GM12865 (cell line): ENCODE data around the gene LIPF.

Source experiments
- DNase-seq: peaks from one replicate; pipeline ENCODE4 v3.0.0; 2010; ENCODE audit warnings: low read depth
- H3K4me3 ChIP-seq: 2 replicates; pipeline ENCODE4 v1.5.1; 2011; ENCODE audit warnings: mild to moderate bottlenecking, low read depth, low read length, control low read depth
- CTCF ChIP-seq: IDR thresholded peaks from 2 replicates; pipeline ENCODE4 v1.5.1; 2011; ENCODE audit warnings: low read length, control low read depth, low read depth, inconsistent platforms; ENCODE audit not compliant: insufficient read depth; ENCODE audit errors: missing control alignments

The LIPF gene

DNA sequence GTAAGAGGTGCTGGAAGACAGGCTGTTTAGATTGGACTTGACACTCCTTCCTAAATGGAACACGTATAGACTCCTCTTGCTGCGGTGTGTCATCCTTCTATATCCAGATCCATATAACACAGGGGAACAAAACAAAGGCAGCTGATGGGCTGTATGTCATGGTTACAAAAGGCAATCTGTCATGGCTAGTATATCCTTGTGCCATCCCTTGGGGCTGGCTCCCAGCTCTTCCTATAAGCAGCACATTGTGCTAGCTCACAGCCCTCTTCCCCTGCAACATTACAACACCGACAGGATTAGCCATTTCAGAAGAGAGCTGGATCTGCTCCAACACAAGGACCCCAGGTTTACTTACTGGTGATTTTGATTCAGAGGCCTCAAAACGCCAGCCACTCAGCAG is 57.1 kb downstream of the LIPF start:
- TF ChIP-seq CTCF, result no peak
- no peak for DNase-seq
- no peak overlapping the region for H3K4me3 ChIP-seq

DNA sequence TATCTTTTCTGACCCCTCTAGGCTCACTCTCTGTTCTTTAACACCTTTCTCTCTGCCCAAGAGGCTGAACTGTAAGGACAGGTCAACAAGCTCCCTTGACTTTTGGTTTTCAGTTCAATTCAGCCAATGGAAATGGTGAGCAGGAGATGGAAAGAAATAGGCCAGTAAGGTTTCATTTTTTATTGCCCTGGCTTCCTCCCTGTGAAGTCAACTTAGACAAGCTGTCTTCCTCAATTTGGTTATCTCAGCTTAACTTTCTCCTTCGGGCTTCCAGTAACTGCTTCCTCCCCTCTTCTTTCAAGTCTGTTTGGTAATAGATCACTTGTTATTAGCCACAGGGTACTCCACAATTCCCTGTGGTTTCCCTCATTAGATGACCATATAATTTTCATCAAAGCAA is 61.6 kb downstream of the LIPF start:
- no peak for DNase-seq
- no peak for TF ChIP-seq CTCF
- no peak overlapping the region for H3K4me3 ChIP-seq

DNA sequence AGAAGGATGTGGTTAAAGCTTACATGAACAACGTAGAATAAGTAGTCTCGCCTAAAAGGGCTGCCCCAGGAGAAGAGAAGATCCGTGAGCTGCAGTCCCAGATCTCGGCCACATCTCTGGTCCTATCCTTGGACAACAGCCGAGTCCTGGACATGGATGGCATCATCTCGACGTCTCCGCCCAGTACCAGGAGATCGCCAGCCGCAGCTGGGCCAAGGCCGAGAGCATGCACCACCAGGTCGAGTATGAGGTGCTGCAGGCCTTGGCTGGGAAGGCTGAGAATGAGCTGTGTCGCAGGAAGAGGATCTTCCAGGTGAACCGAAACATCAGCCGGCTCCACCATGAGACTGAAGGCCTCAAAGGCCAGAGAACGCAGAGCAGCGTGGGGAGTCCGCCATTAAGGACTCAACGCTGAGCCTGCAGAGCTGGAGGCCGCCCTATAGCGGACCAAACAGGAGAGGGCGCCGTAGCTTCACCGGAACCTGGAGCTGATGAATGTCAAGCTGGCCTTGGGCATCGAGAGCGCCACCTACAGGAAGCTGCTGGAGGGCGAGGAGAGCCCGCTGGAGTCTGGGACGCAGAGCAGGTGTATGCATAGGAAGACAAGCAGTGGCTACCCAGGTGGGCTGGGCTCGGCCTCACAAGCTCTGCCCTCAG is 64.0 kb downstream of the LIPF start:
- peak; percentile 54 for TF ChIP-seq CTCF
- H3K4me3 ChIP-seq, result no peak overlapping the region
- peak; percentile 49 for DNase-seq
